SK-N-SH (cell line): ENCODE data around the gene NUS1. TPM values are rescaled to one million over a fixed set of nuclear protein-coding genes. Genes with fewer than 3 reads are reported as not detected.

Experiments
- CTCF ChIA-PET: fragments of 300-600, 350-600 bp; formaldehyde crosslinking; extraction: SDS; loops from one replicate; lab custom pipeline; 2021; lab: Yijun Ruan, JAX
- POLR2A ChIA-PET: fragments of 350-600 bp; sonication (Branson Sonifier 250); formaldehyde crosslinking; extraction: SDS; loops from one replicate; lab custom pipeline; 2020; ENCODE audit warnings: antibody characterized with exemption, inconsistent platforms; lab: Yijun Ruan, JAX
- DNase-seq: peaks from one replicate; pipeline ENCODE4 v3.0.0; 2012
- H2AFZ ChIP-seq: fragments of 200-600 bp; sonication (generic); 2 replicates; pipeline ENCODE4 v1.8.1; 2016; ENCODE audit warnings: antibody characterized with exemption, mild to moderate bottlenecking, low read depth
- H3F3A ChIP-seq: fragments of 200-600 bp; sonication (generic); replicated peaks from 2 replicates; pipeline ENCODE3; 2016; ENCODE audit warnings: antibody characterized with exemption, mild to moderate bottlenecking; ENCODE audit not compliant: insufficient read depth
- H3K27ac ChIP-seq, 2 experiments: fragments of 200-500 bp in 1 of 2; fragments of 200-600 bp in 1 of 2; sonication (Bioruptor generic) in 1 of 2; sonication (generic), shearing (Covaris generic) in 1 of 2; 2 replicates each; pipeline versions ENCODE4 v1.5.1 to v1.6.1; 2014 to 2016; ENCODE audit warnings: low read depth in 2 of 2, inconsistent platforms in 1 of 2, low read length in 1 of 2, mild to moderate bottlenecking in 1 of 2, mixed read lengths in 1 of 2
- H3K27me3 ChIP-seq: fragments of 200-600 bp; sonication (generic), shearing (Covaris generic); 2 replicates; pipeline ENCODE4 v1.6.1; 2016; ENCODE audit warnings: mixed run types; ENCODE audit not compliant: insufficient read depth
- H3K36me3 ChIP-seq, 2 experiments: fragments of 200-500 bp in 1 of 2; fragments of 200-600 bp in 1 of 2; sonication (Bioruptor generic) in 1 of 2; sonication (generic) in 1 of 2; replicated peaks in 1 of 2; 2 replicates each; pipeline versions ENCODE3 to v1.5.1; 2014 to 2016; ENCODE audit warnings: low read length in 1 of 2, mild to moderate bottlenecking in 1 of 2; ENCODE audit not compliant: insufficient read depth in 2 of 2, control insufficient read depth in 1 of 2
- H3K4me1 ChIP-seq, 2 experiments: fragments of 200-500 bp in 1 of 2; fragments of 200-600 bp in 1 of 2; sonication (Bioruptor generic) in 1 of 2; sonication (generic), shearing (Covaris generic) in 1 of 2; 2 replicates each; pipeline versions ENCODE4 v1.5.1 to v1.6.1; 2014 to 2016; ENCODE audit warnings: low read depth in 1 of 2, low read length in 1 of 2, mixed run types in 1 of 2; ENCODE audit not compliant: insufficient read depth in 2 of 2, control insufficient read depth in 1 of 2
- H3K4me2 ChIP-seq: fragments of 200-600 bp; sonication (generic), shearing (Covaris generic); 2 replicates; pipeline ENCODE4 v1.6.1; 2017; ENCODE audit warnings: mixed run types
- H3K4me3 ChIP-seq, 2 experiments: fragments of 200-500 bp in 1 of 2; fragments of 200-600 bp in 1 of 2; sonication (Bioruptor generic) in 1 of 2; sonication (generic), shearing (Covaris generic) in 1 of 2; 2 replicates each; pipeline versions ENCODE4 v1.5.1 to v1.8.1; 2014 to 2016; ENCODE audit warnings: low read depth in 2 of 2, inconsistent platforms in 1 of 2, low read length in 1 of 2, mild to moderate bottlenecking in 1 of 2, mixed read lengths in 1 of 2, moderate library complexity in 1 of 2
- H3K79me2 ChIP-seq: fragments of 200-600 bp; sonication (generic); 2 replicates; pipeline ENCODE4 v1.8.1; 2017; ENCODE audit warnings: mild to moderate bottlenecking; ENCODE audit not compliant: insufficient read depth
- H3K9ac ChIP-seq: fragments of 200-600 bp; sonication (generic); 2 replicates; pipeline ENCODE4 v1.6.1; 2017; ENCODE audit warnings: mixed run types
- H3K9me2 ChIP-seq: fragments of 200-600 bp; sonication (generic); 2 replicates; pipeline ENCODE4 v1.6.1; 2017; ENCODE audit warnings: mixed run types
- H3K9me3 ChIP-seq: fragments of 200-600 bp; sonication (generic); 2 replicates; pipeline ENCODE4 v1.6.1; 2017; ENCODE audit warnings: mixed run types, mild to moderate bottlenecking, moderate library complexity
- H4K20me1 ChIP-seq: fragments of 200-600 bp; sonication (generic); 2 replicates; pipeline ENCODE4 v1.6.1; 2017; ENCODE audit warnings: mild to moderate bottlenecking, mixed run types; ENCODE audit not compliant: insufficient read depth
- CTCF ChIP-seq: fragments of 200-600 bp; sonication (generic); IDR thresholded peaks from 2 replicates; pipeline ENCODE4 v1.6.1; 2017; ENCODE audit warnings: antibody characterized with exemption, mild to moderate bottlenecking, moderate library complexity
- EP300 ChIP-seq, 2 experiments: IDR thresholded peaks; 2 replicates each; pipeline versions ENCODE4 v1.4.0 to v1.6.1; 2012; ENCODE audit warnings: borderline replicate concordance in 1 of 2, low read depth in 1 of 2, low read length in 1 of 2
- EZH2phosphoT487 ChIP-seq: fragments of 200-600 bp; sonication (generic); IDR thresholded peaks from 2 replicates; pipeline ENCODE4 v1.6.1; 2017; ENCODE audit warnings: low read depth, mixed run types, mild to moderate bottlenecking, antibody characterized with exemption, moderate library complexity, borderline replicate concordance
- FOSL2 ChIP-seq: IDR thresholded peaks from 2 replicates; pipeline ENCODE4 v1.4.0; 2012; ENCODE audit warnings: low read depth, mild to moderate bottlenecking, moderate library complexity, borderline replicate concordance
- FOXJ3 ChIP-seq: sonication (generic); formaldehyde crosslinking; IDR thresholded peaks from 2 replicates; pipeline ENCODE4 v1.5.1; 2020; ENCODE audit warnings: mild to moderate bottlenecking, missing genetic modification reagents
- FOXM1 ChIP-seq: IDR thresholded peaks from 2 replicates; pipeline ENCODE4 v1.4.0; 2012; ENCODE audit warnings: low read depth, mild to moderate bottlenecking
- GABPA ChIP-seq: IDR thresholded peaks from 2 replicates; pipeline ENCODE4 v1.4.0; 2012; ENCODE audit warnings: low read depth, mild to moderate bottlenecking
- GATA2 ChIP-seq: sonication (generic); formaldehyde crosslinking; IDR thresholded peaks from 2 replicates; pipeline ENCODE4 v1.5.0; 2020; ENCODE audit warnings: mild to moderate bottlenecking, missing genetic modification reagents
- POLR2AphosphoS5 ChIP-seq: IDR thresholded peaks from 2 replicates; pipeline ENCODE4 v1.6.1; 2012; ENCODE audit warnings: low read depth, low read length
- RCOR1 ChIP-seq: fragments of 150-350 bp; IDR thresholded peaks from 2 replicates; pipeline ENCODE4 v1.6.1; 2017; ENCODE audit warnings: antibody characterized with exemption, low read length
- RFX5 ChIP-seq: IDR thresholded peaks from 2 replicates; pipeline ENCODE4 v1.6.1; 2012; ENCODE audit warnings: mild to moderate bottlenecking, improper control_type of control experiment, low read length
- SIN3A ChIP-seq: IDR thresholded peaks from 2 replicates; pipeline ENCODE4 v1.6.1; 2012; ENCODE audit warnings: low read depth, mild to moderate bottlenecking, low read length, moderate library complexity, borderline replicate concordance
- SMC3 ChIP-seq: IDR thresholded peaks from 2 replicates; pipeline ENCODE4 v1.6.1; 2012; ENCODE audit warnings: low read depth, low read length, improper control_type of control experiment
- TCF12 ChIP-seq: IDR thresholded peaks from 2 replicates; pipeline ENCODE4 v1.4.0; 2012
- TEAD4 ChIP-seq: IDR thresholded peaks from 2 replicates; pipeline ENCODE4 v1.4.0; 2012; ENCODE audit warnings: mild to moderate bottlenecking, borderline replicate concordance; ENCODE audit not compliant: insufficient read depth
- USF1 ChIP-seq: IDR thresholded peaks from 2 replicates; pipeline ENCODE4 v1.4.0; 2012; ENCODE audit warnings: low read depth, borderline replicate concordance
- USF2 ChIP-seq: fragments of 150-350 bp; IDR thresholded peaks from 2 replicates; pipeline ENCODE4 v1.6.1; 2017; ENCODE audit warnings: antibody characterized with exemption, low read length, low read depth, borderline replicate concordance
- ZBTB33 ChIP-seq: IDR thresholded peaks from 2 replicates; pipeline ENCODE4 v1.4.0; 2012; ENCODE audit warnings: low read depth, borderline replicate concordance
- WGBS: methylation state at CpG from one replicate; pipeline ENCODE4 v1.1.6; 2017; ENCODE audit warnings: low lambda C conversion rate; 5-methylcytosine and 5-hydroxymethylcytosine counted together
- polyA plus RNA-seq, 3 experiments: library from polyadenylated mRNA; depleted of rRNA; stranded (reverse); fragments of >200 nt; gene quantifications; 2 replicates each; pipeline ENCODE4 v1.2.3, GENCODE V29; 2012

The NUS1 gene
- polyA plus RNA-seq, 1 of the 3 experiments (the other 2 are of a cell fraction): 8.9 TPM

GRCh38 chr6:117627533-117627932 lies 47.7 kb upstream of the NUS1 start:
- H3K4me1 ChIP-seq: no peaks in the 10 kb centered on the region
- DNase-seq: no peak
- no peaks in the 10 kb centered on the region for H4K20me1 ChIP-seq
- no peak overlapping the region for H2AFZ ChIP-seq
- H3K27me3 ChIP-seq: no peaks in the 10 kb centered on the region
- ChIA-PET CTCF (no interaction called here), POLR2A (no interaction called here)
- no peaks in the 10 kb centered on the region for H3F3A ChIP-seq
- no peak overlapping the region for H3K9ac ChIP-seq
- no peak overlapping the region for H3K4me2 ChIP-seq
- H3K9me2 ChIP-seq: no peaks in the 10 kb centered on the region
- TF ChIP-seq GATA2: no peak
- no peak for TF ChIP-seq SMC3
- no peak for TF ChIP-seq FOXJ3 (CRISPR knock-in tag)
- TF ChIP-seq SIN3A: no peak
- no peak for TF ChIP-seq TEAD4
- TF ChIP-seq GABPA: no peak
- TF ChIP-seq TCF12: no peak
- TF ChIP-seq ZBTB33: no peak
- no peak for TF ChIP-seq USF1
- no peak for TF ChIP-seq POLR2AphosphoS5
- TF ChIP-seq RFX5: no peak
- no peak for TF ChIP-seq FOXM1
- no peak for TF ChIP-seq EZH2phosphoT487
- TF ChIP-seq RCOR1: no peak
- no peak for TF ChIP-seq FOSL2
- peaks cover 15% of the 10 kb centered on the region; the same call in 1 of the 2 replicates for H3K9me3 ChIP-seq
- no peaks in the 10 kb centered on the region for H3K79me2 ChIP-seq
- H3K27ac ChIP-seq: no peak overlapping the region
- H3K36me3 ChIP-seq: peaks cover 0 to 2% of the 10 kb centered on the region in 2 experiments
- no peak overlapping the region for H3K4me3 ChIP-seq

- WGBS: 0% methylated on average over 1 of the region's 1 CpG
- Histone ChIP-seq H3K4me3 (no peak overlapping the region), H3K79me2 (no peaks in the 10 kb centered on the region), H3K4me1 (no peaks in the 10 kb centered on the region; a peak in 1 of 4 replicates), H3K9ac (no peak overlapping the region), H3K27ac (no peak overlapping the region), H3K9me3 (peaks cover 13% of the 10 kb centered on the region; the same call in 1 of the 2 replicates), H3F3A (no peaks in the 10 kb centered on the region), H4K20me1 (no peaks in the 10 kb centered on the region), H3K36me3 (peaks cover 0 to 2% of the 10 kb centered on the region in 2 experiments), H3K27me3 (no peaks in the 10 kb centered on the region), H3K9me2 (no peaks in the 10 kb centered on the region), H2AFZ (no peak overlapping the region), H3K4me2 (no peak overlapping the region)
- DNase-seq: no peak
- ChIA-PET CTCF (interaction anchor here (0.8 kb wide), 1 partner anchor 24 kb away, joined by 3 read pairs; no protein-coding TSS in a partner anchor), POLR2A (no interaction called here)
- TF ChIP-seq GABPA: no peak
- no peak for TF ChIP-seq CTCF
- no peak for TF ChIP-seq USF2
- TF ChIP-seq SIN3A: no peak
- no peak for TF ChIP-seq EP300 (IDR thresholded peaks at IDR 0.05; ENCODE audit: borderline replicate concordance in 1 of 2, low read depth in 1 of 2, low read length in 1 of 2)
- no peak for TF ChIP-seq FOXJ3 (CRISPR knock-in tag)
- no peak for TF ChIP-seq FOSL2
- TF ChIP-seq USF1: no peak
These were observed 46.1 kb upstream of the NUS1 start for GRCh38 chr6:117629119-117629660.
